Lung (tissue), 12 donors: ENCODE data around the gene BCL6B. TPM values are rescaled to one million over a fixed set of nuclear protein-coding genes. Genes with fewer than 3 reads are reported as not detected.
A peak's percentile ranks its signal among the peaks of the same experiment; 100 is the strongest.

Experiments used
- ATAC-seq: fragments of 200-7000 bp; cut with Tn5 transposase; one replicate; pipeline ENCODE4 v1.9.1; 2020; ENCODE audit warnings: moderate number of reproducible peaks; ENCODE audit not compliant: insufficient read depth, low FRiP score
- DNase-seq, 3 donors: peaks; one replicate each; pipeline ENCODE4 v3.0.0-alpha.2; 2013 to 2017
- H3K27ac ChIP-seq, 2 donors: one replicate each; pipeline ENCODE4 v1.5.1; 2013; ENCODE audit warnings: mild to moderate bottlenecking in 2 of 2, moderate library complexity in 2 of 2, control low read depth in 1 of 2, inconsistent platforms in 1 of 2, low read depth in 1 of 2, low read length in 1 of 2
- H3K27me3 ChIP-seq, 3 donors: one replicate each; pipeline ENCODE4 v1.5.1; 2013; ENCODE audit warnings: low read length in 2 of 3; ENCODE audit not compliant: control insufficient read depth in 3 of 3, insufficient read depth in 3 of 3
- H3K36me3 ChIP-seq, 4 donors: one replicate each; pipeline ENCODE4 v1.5.1; 2013; ENCODE audit warnings: low read length in 4 of 4, mild to moderate bottlenecking in 1 of 4, moderate library complexity in 1 of 4; ENCODE audit not compliant: control insufficient read depth in 4 of 4, insufficient read depth in 4 of 4
- H3K4me1 ChIP-seq, 5 donors: one replicate each; pipeline ENCODE4 v1.5.1; 2013; ENCODE audit warnings: low read length in 5 of 5, mild to moderate bottlenecking in 2 of 5, moderate library complexity in 1 of 5; ENCODE audit not compliant: control insufficient read depth in 5 of 5, insufficient read depth in 5 of 5
- H3K4me3 ChIP-seq: one replicate; pipeline ENCODE4 v1.5.1; 2013; ENCODE audit warnings: mild to moderate bottlenecking, control low read depth, moderate library complexity
- H3K9ac ChIP-seq, 2 donors: one replicate each; pipeline ENCODE4 v1.5.1; 2013; ENCODE audit warnings: low read length in 2 of 2, control low read depth in 1 of 2; ENCODE audit not compliant: insufficient read depth in 1 of 2
- H3K9me3 ChIP-seq, 4 donors: one replicate each; pipeline ENCODE4 v1.5.1; 2013; ENCODE audit warnings: low read length in 3 of 4, mild to moderate bottlenecking in 1 of 4, moderate library complexity in 1 of 4; ENCODE audit not compliant: control insufficient read depth in 4 of 4, insufficient read depth in 3 of 4
- WGBS, 2 donors: extraction: QIAGEN DNeasy Blood & Tissue Kit; methylation state at CpG; one replicate each; pipeline ENCODE4 v1.1.7; 2013; 5-methylcytosine and 5-hydroxymethylcytosine counted together
- polyA plus RNA-seq, 2 donors: library from polyadenylated mRNA; stranded (reverse); fragments of 200-250 nt; gene quantifications; one replicate each; pipeline ENCODE4 v1.2.1, GENCODE V29; 2013
- total RNA-seq, 2 donors: library from RNA; depleted of rRNA in 1 of 2; stranded (reverse); fragments of >200 nt in 1 of 2; gene quantifications; one replicate each; pipeline ENCODE4 v1.2.1, GENCODE V29; 2014 to 2021
- TF ChIP-seq, protein P1 (sequence below): IDR thresholded peaks from 2 replicates; pipeline ENCODE4 v1.5.1; 2012; ENCODE audit warnings: mild to moderate bottlenecking; ENCODE audit errors: control extremely low read depth, extremely low read depth
- donor health status: control.
- donor health status: control.
- donor health status: Bipolar disorder and iron deficiency.
- donor health status: healthy.
- donor health status: DM: yes; HTN: yes; CAD: no.

BCL6B gene
- total and polyA plus RNA-seq, 4 donors = 14.5 to 55.6 (median 15.5) TPM

DNA sequence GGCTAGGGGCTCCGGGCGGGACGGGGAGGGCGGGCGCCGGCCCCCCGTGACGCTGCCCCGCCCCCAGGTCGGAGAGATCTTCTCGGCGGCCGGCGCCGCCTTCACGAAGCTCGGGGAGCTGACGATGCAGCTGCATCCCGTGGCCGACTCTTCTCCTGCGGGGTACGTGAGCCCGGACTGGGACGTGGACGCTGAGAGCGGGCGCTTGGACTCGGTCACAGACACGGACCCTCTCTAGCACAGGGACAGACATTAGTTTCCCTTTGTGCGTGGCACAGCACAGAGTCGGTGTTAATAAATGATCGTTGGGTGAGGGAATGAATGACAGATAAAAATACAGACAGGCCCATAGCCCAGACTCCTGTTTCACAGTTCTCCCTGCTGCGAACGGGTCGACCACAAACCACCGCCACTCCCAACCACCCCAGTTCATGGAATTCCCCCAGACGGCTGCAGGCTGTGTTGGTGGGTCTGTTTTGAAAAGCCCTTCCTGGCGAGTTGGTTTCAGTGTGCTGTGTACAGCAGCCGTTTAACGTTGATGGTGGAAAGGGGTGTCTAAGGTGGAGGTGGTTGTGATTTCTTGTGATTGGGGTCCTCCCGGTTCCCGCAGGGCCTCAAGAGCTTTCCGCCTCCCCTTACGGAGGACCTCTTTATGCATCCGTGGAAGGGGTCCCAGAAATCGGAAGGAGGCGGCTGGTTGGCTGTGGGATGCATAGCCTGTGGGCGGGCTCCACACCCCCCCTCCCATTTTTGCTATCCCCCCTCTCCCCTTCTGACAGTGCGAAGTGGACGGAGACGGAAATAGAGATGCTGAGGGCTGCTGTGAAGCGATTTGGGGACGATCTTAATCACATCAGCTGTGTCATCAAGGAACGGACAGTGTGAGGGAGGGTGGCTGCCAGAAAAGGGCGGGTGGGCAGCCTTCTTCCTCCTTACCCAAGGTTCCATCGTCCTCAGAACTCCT, 7.6 kb upstream of the BCL6B start:
- Histone ChIP-seq H3K27ac (peak overlapping the region; percentile 90 to 95), H3K9me3 (no peaks in the 10 kb centered on the region), H3K4me1 (peaks cover 4 to 72% (median 16%) of the 10 kb centered on the region in 5 donors), H3K9ac (peak overlapping the region; percentile 41 to 90), H3K27me3 (no peaks in the 10 kb centered on the region), H3K36me3 (peaks cover 0 to 11% (median 4%) of the 10 kb centered on the region in 4 donors), H3K4me3 (peak overlapping the region; percentile 64)
- no peak for ATAC-seq
- DNase-seq = peak; percentile 51 to 66 (median 61)
- TF ChIP-seq, protein P1, sequence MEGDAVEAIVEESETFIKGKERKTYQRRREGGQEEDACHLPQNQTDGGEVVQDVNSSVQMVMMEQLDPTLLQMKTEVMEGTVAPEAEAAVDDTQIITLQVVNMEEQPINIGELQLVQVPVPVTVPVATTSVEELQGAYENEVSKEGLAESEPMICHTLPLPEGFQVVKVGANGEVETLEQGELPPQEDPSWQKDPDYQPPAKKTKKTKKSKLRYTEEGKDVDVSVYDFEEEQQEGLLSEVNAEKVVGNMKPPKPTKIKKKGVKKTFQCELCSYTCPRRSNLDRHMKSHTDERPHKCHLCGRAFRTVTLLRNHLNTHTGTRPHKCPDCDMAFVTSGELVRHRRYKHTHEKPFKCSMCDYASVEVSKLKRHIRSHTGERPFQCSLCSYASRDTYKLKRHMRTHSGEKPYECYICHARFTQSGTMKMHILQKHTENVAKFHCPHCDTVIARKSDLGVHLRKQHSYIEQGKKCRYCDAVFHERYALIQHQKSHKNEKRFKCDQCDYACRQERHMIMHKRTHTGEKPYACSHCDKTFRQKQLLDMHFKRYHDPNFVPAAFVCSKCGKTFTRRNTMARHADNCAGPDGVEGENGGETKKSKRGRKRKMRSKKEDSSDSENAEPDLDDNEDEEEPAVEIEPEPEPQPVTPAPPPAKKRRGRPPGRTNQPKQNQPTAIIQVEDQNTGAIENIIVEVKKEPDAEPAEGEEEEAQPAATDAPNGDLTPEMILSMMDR = no peak
- WGBS, 2 donors = 8 to 10% methylated on average over 44 to 56 of the region's 56 CpGs

DNA sequence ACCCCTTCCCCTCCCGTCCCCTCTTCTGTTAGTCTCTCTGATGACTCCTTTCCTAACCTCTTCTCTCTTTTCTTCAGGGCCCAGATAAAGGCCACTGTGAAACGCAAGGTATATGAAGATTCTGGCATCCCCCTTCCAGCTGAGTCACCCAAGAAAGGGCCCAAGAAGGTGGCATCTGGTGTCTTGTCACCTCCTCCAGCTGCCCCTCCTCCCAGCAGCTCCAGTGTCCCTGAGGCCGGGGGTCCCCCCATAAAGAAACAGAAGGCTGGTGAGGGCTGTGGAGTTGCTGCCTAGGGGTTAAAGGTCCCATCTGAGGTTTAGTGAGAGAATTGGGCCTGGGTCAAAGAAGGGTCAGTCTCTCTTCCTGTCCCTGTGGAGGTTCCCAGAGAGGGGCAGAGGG, 6.4 kb upstream of the BCL6B start:
- Histone ChIP-seq H3K27ac (peak overlapping the region in 1 of 2 donors; percentile 26), H3K4me1 (peaks cover 7 to 70% (median 15%) of the 10 kb centered on the region in 5 donors), H3K27me3 (peaks cover 0 to 2% (median 0%) of the 10 kb centered on the region in 3 donors), H3K9ac (no peak overlapping the region), H3K36me3 (peaks cover 0 to 11% (median 4%) of the 10 kb centered on the region in 4 donors), H3K4me3 (no peak overlapping the region), H3K9me3 (no peaks in the 10 kb centered on the region)
- TF ChIP-seq, protein P1 = no peak
- no peak for ATAC-seq
- DNase-seq = no peak
- 91 to 94% methylated on average over 3 of the region's 3 CpGs for WGBS, 2 donors

DNA sequence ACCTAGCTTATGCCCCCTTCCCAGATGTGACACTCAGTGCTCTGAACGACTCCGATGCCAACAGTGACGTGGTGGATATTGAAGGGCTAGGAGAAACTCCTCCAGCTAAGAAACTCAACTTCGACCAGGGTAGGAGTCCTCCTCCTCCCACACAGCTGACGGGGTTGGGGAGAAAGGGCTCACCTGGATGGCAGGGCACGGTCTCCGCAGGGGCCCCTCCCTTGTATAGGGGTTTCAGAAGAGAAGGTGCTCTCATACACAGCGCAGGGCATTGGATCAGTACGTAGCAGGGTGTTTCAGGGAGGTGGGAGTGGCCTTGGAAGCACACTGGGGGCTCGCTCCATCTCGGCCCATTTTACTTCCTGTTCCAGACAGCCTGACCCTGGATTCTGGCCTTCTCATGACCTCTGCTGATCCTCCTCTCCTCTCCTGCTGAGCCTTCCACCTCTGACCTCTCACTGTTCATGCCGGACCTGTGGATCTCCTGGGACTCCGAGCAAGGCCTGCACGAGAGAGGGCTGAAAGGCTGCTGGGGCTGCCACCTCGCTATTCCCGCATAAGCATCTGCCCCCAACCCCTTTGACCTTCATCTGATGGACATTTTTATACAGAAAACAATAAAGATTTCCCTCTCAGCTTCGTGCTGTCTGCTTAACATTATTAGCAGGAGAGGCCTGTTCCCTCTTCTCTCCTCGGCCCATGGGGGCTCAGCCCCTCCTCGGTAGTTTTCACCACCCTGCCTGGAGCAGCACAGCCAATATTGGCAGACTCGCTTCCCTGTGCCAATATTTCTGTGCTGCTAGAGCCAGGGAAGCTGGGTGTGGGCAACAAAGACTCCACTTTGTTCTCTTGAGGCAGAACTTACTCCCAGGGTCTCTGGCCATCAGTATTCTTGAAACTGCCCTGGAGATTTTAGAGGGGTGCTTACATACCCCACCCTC, 5.7 kb upstream of the BCL6B start:
- 81 to 88% methylated on average over 20 of the region's 20 CpGs for WGBS, 2 donors
- TF ChIP-seq, protein P1 = no peak
- no peak for DNase-seq
- Histone ChIP-seq H3K4me1 (peaks cover 9 to 69% (median 15%) of the 10 kb centered on the region in 5 donors), H3K9me3 (no peaks in the 10 kb centered on the region), H3K27me3 (peaks cover 0 to 5% (median 3%) of the 10 kb centered on the region in 3 donors), H3K9ac (no peak overlapping the region), H3K36me3 (peaks cover 0 to 11% (median 4%) of the 10 kb centered on the region in 4 donors), H3K4me3 (no peak overlapping the region), H3K27ac (peak overlapping the region; percentile 42 to 95)
- ATAC-seq = no peak
